ENCODE measurements around the gene INAFM1. TPM values are rescaled to one million over a fixed set of nuclear protein-coding genes. Genes with fewer than 3 reads are reported as not detected.

INAFM1 gene
- 10 to 100 TPM; 12.8 to 14.9 TPM for total RNA-seq

GRCh38 chr19:47274071-47274890 is at the start of gene INAFM1:
Gene INAFM1 (plus strand): TSS chr19:47274885. CDS start chr19:47274920, 35 bp downstream.
- CTCF ChIA-PET, result interaction anchor here (0.6 to 2.8 kb wide), 11 partner anchors 8 to 460 kb away, joined by 3 to 9 read pairs (median 3); partner anchors contain the start of genes DHX34 and KPTN
- Mint-ChIP-seq H3K9me3 (no peaks in the 10 kb centered on the region), H3K27me3 (no peaks in the 10 kb centered on the region), H3K4me1 (peaks cover 29% of the 10 kb centered on the region), H3K27ac (peak within 1 kb of the TSS; percentile 99), H3K4me3 (peak within 1 kb of the TSS; percentile 91), H3K36me3 (ENCODE audit: low read depth) (peaks cover 22% of the 10 kb centered on the region)
- POLR2A ChIA-PET, result interaction anchor here (0.6 to 1.6 kb wide), 4 partner anchors 13 to 48 kb away, joined by 3 to 8 read pairs (median 6); partner anchors contain the start of gene CCDC9
- peak; percentile 99 for DNase-seq

- H3K4me3 Mint-ChIP-seq, result peak overlapping the region; percentile 76
- ChIA-PET POLR2A (interaction anchor here (0.6 to 1.0 kb wide), 4 partner anchors 11 to 48 kb away, joined by 3 to 5 read pairs (median 5); no protein-coding TSS in a partner anchor), CTCF (interaction anchor here (0.6 to 5.8 kb wide), 12 partner anchors 10 to 1506 kb away, joined by 3 to 78 read pairs (median 4); no protein-coding TSS in a partner anchor)
- H3K9me3 Mint-ChIP-seq, result no peaks in the 10 kb centered on the region
- peak overlapping the region; percentile 82 for H3K27ac Mint-ChIP-seq
- H3K4me1 Mint-ChIP-seq, result peaks cover 17% of the 10 kb centered on the region
- no peaks in the 10 kb centered on the region for H3K27me3 Mint-ChIP-seq
- peak; percentile 84 for DNase-seq
- peaks cover 9% of the 10 kb centered on the region for H3K36me3 Mint-ChIP-seq (ENCODE audit: low read depth)
These were observed 48.8 kb upstream of the INAFM1 start for GRCh38 chr19:47225746-47226425.

GRCh38 chr19:47226426-47227351 is 48.0 kb upstream of the INAFM1 start:
- no peaks in the 10 kb centered on the region for H3K27me3 Mint-ChIP-seq
- POLR2A ChIA-PET, result interaction anchor here (0.8 to 1.0 kb wide), 3 partner anchors 16 to 48 kb away, joined by 5 read pairs; no protein-coding TSS in a partner anchor
- H3K9me3 Mint-ChIP-seq, result no peaks in the 10 kb centered on the region
- CTCF ChIA-PET, result interaction anchor here (0.6 to 5.8 kb wide), 9 partner anchors 10 to 214 kb away, joined by 3 to 78 read pairs (median 4); no protein-coding TSS in a partner anchor
- peak overlapping the region; percentile 76 for H3K4me3 Mint-ChIP-seq
- peaks cover 8% of the 10 kb centered on the region for H3K36me3 Mint-ChIP-seq (ENCODE audit: low read depth)
- H3K4me1 Mint-ChIP-seq, result peaks cover 22% of the 10 kb centered on the region
- peak; percentile 75 for DNase-seq
- H3K27ac Mint-ChIP-seq, result peak overlapping the region; percentile 87

- H3K4me3 Mint-ChIP-seq, result peak overlapping the region; percentile 76
- peak; percentile 61 for DNase-seq
- ChIA-PET CTCF (interaction anchor here (0.6 to 5.8 kb wide), 6 partner anchors 11 to 215 kb away, joined by 3 to 78 read pairs (median 4); no protein-coding TSS in a partner anchor), POLR2A (no interaction called here)
- no peaks in the 10 kb centered on the region for H3K27me3 Mint-ChIP-seq
- peaks cover 31% of the 10 kb centered on the region for H3K4me1 Mint-ChIP-seq
- H3K9me3 Mint-ChIP-seq, result no peaks in the 10 kb centered on the region
- peaks cover 9% of the 10 kb centered on the region for H3K36me3 Mint-ChIP-seq (ENCODE audit: low read depth)
- peak overlapping the region; percentile 84 for H3K27ac Mint-ChIP-seq
These were observed 47.1 kb upstream of the INAFM1 start for GRCh38 chr19:47227352-47228167.

GRCh38 chr19:47228168-47228936 is 46.3 kb upstream of the INAFM1 start:
- DNase-seq, result peak; percentile 43
- H3K4me3 Mint-ChIP-seq, result peak overlapping the region; percentile 76
- ChIA-PET CTCF (interaction anchor here (0.6 to 5.8 kb wide), 4 partner anchors 11 to 215 kb away, joined by 3 to 78 read pairs (median 32); no protein-coding TSS in a partner anchor), POLR2A (interaction anchor here (0.6 kb wide), 1 partner anchor 10 kb away, joined by 6 read pairs; no protein-coding TSS in a partner anchor)
- H3K4me1 Mint-ChIP-seq, result peaks cover 35% of the 10 kb centered on the region
- H3K36me3 Mint-ChIP-seq (ENCODE audit: low read depth), result peaks cover 9% of the 10 kb centered on the region
- H3K27me3 Mint-ChIP-seq, result no peaks in the 10 kb centered on the region
- no peak overlapping the region for H3K27ac Mint-ChIP-seq
- H3K9me3 Mint-ChIP-seq, result no peaks in the 10 kb centered on the region

- H3K4me1 Mint-ChIP-seq, result peaks cover 37% of the 10 kb centered on the region
These were observed 45.6 kb upstream of the INAFM1 start for GRCh38 chr19:47228937-47229675.

GRCh38 chr19:47229676-47230053 is 45.0 kb upstream of the INAFM1 start:
- POLR2A ChIA-PET, result interaction anchor here (0.5 to 1.4 kb wide), 3 partner anchors 72 to 127 kb away, joined by 3 read pairs; partner anchors contain the start of gene ZC3H4
- DNase-seq, result peak; percentile 23

More at GRCh38 chr19:47228937-47229675, 45.6 kb upstream of the INAFM1 start:
- ChIA-PET POLR2A (interaction anchor here (0.5 to 1.4 kb wide), 3 partner anchors 71 to 126 kb away, joined by 3 read pairs; partner anchors contain the start of gene ZC3H4), CTCF (interaction anchor here (1.5 kb wide), 1 partner anchor 15 kb away, joined by 8 read pairs; no protein-coding TSS in a partner anchor)
- no peak overlapping the region for H3K27ac Mint-ChIP-seq
- no peak overlapping the region for H3K4me3 Mint-ChIP-seq
- no peaks in the 10 kb centered on the region for H3K9me3 Mint-ChIP-seq
- peak; percentile 49 for DNase-seq
- peaks cover 8% of the 10 kb centered on the region for H3K36me3 Mint-ChIP-seq (ENCODE audit: low read depth)
- H3K27me3 Mint-ChIP-seq, result no peaks in the 10 kb centered on the region

GRCh38 chr19:47230054-47230920 is 44.4 kb upstream of the INAFM1 start:
- H3K4me1 Mint-ChIP-seq, result peaks cover 37% of the 10 kb centered on the region
- DNase-seq, result peak; percentile 84
- ChIA-PET POLR2A (interaction anchor here (0.5 to 1.4 kb wide), 2 partner anchors 73 to 127 kb away, joined by 3 read pairs; no protein-coding TSS in a partner anchor), CTCF (interaction anchor here (1.5 kb wide), 1 partner anchor 14 kb away, joined by 8 read pairs; no protein-coding TSS in a partner anchor)
- H3K36me3 Mint-ChIP-seq (ENCODE audit: low read depth), result peaks cover 7% of the 10 kb centered on the region
- H3K27me3 Mint-ChIP-seq, result peaks cover 1% of the 10 kb centered on the region
- H3K9me3 Mint-ChIP-seq, result no peaks in the 10 kb centered on the region
- peak overlapping the region; percentile 56 for H3K4me3 Mint-ChIP-seq
- H3K27ac Mint-ChIP-seq, result peak overlapping the region; percentile 47

More at GRCh38 chr19:47229676-47230053, 45.0 kb upstream of the INAFM1 start:
- H3K27ac Mint-ChIP-seq, result no peak overlapping the region
- no peaks in the 10 kb centered on the region for H3K27me3 Mint-ChIP-seq
- H3K4me3 Mint-ChIP-seq, result no peak overlapping the region
- H3K9me3 Mint-ChIP-seq, result no peaks in the 10 kb centered on the region
- peaks cover 37% of the 10 kb centered on the region for H3K4me1 Mint-ChIP-seq
- H3K36me3 Mint-ChIP-seq (ENCODE audit: low read depth), result peaks cover 8% of the 10 kb centered on the region
- CTCF ChIA-PET, result interaction anchor here (1.5 kb wide), 1 partner anchor 14 kb away, joined by 8 read pairs; no protein-coding TSS in a partner anchor

GRCh38 chr19:47230921-47231214 is 43.8 kb upstream of the INAFM1 start, which contains the start of gene BBC3:
Gene BBC3 (minus strand): TSS chr19:47231199. CDS start chr19:47228431, 2,768 bp downstream.
- POLR2A ChIA-PET, result no interaction called here
- Mint-ChIP-seq H3K4me3 (peak within 1 kb of the TSS; percentile 72), H3K9me3 (no peaks in the 10 kb centered on the region)

More at GRCh38 chr19:47230921-47231214, 43.8 kb upstream of the INAFM1 start, which contains the start of gene BBC3:
- H3K36me3 Mint-ChIP-seq (ENCODE audit: low read depth), result peaks cover 2% of the 10 kb centered on the region
- CTCF ChIA-PET, result no interaction called here
- H3K27me3 Mint-ChIP-seq, result peaks cover 3% of the 10 kb centered on the region
- DNase-seq, result no peak
- peaks cover 32% of the 10 kb centered on the region for H3K4me1 Mint-ChIP-seq
- peak within 1 kb of the TSS; percentile 89 for H3K27ac Mint-ChIP-seq

Measured in activated CD4-positive, alpha-beta T cell treated with anti-CD3 and anti-CD28 coated beads, Interleukin-2, amount 10 ng/mL, durations not matched to agents 7 days and 5 days (primary cell).